ENCODE data around the gene HAT1. TPM values are rescaled to one million over a fixed set of nuclear protein-coding genes. Genes with fewer than 3 reads are reported as not detected.
A peak's percentile ranks its signal among the peaks of the same experiment; 100 is the strongest.

HAT1 gene
- total RNA-seq, 1 donor, result 46.6 TPM

GRCh38 chr2:171913517-171913916, 8.7 kb upstream of the HAT1 start:
- DNase-seq (ENCODE audit: low read depth), result no peak
- H3K4me3 ChIP-seq (ENCODE audit: low read depth, low read length), result no peak overlapping the region
- TF ChIP-seq, protein P1, sequence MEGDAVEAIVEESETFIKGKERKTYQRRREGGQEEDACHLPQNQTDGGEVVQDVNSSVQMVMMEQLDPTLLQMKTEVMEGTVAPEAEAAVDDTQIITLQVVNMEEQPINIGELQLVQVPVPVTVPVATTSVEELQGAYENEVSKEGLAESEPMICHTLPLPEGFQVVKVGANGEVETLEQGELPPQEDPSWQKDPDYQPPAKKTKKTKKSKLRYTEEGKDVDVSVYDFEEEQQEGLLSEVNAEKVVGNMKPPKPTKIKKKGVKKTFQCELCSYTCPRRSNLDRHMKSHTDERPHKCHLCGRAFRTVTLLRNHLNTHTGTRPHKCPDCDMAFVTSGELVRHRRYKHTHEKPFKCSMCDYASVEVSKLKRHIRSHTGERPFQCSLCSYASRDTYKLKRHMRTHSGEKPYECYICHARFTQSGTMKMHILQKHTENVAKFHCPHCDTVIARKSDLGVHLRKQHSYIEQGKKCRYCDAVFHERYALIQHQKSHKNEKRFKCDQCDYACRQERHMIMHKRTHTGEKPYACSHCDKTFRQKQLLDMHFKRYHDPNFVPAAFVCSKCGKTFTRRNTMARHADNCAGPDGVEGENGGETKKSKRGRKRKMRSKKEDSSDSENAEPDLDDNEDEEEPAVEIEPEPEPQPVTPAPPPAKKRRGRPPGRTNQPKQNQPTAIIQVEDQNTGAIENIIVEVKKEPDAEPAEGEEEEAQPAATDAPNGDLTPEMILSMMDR (IDR thresholded peaks at IDR 0.05; ENCODE audit: insufficient read depth, low read depth, low read length), result no peak

- DNase-seq (ENCODE audit: low read depth), result no peak
- TF ChIP-seq, protein P1 (IDR thresholded peaks at IDR 0.05; ENCODE audit: insufficient read depth, low read depth, low read length), result no peak
- no peak overlapping the region for H3K4me3 ChIP-seq (ENCODE audit: low read depth, low read length)
Observed at GRCh38 chr2:171919453-171919852, 2.8 kb upstream of the HAT1 start.

DNA sequence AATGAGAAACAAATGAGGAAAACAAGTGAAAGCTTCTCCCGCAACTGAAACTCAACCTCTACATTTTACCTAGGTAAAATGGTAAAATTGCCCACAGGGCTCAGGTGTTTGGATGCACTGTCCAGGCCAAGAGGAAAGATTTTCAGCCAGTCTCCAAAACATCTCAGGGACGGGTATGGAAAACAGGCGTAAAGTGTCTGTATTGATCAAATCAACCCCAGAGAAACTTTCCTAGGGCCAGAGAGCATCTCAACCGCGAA, 361 bp upstream of the HAT1 start:
- TF ChIP-seq, protein P1 (IDR thresholded peaks at IDR 0.05; ENCODE audit: insufficient read depth, low read depth, low read length), result no peak
- peak overlapping the region; percentile 50 for H3K4me3 ChIP-seq (ENCODE audit: low read depth, low read length)
- DNase-seq (ENCODE audit: low read depth), result no peak

DNA sequence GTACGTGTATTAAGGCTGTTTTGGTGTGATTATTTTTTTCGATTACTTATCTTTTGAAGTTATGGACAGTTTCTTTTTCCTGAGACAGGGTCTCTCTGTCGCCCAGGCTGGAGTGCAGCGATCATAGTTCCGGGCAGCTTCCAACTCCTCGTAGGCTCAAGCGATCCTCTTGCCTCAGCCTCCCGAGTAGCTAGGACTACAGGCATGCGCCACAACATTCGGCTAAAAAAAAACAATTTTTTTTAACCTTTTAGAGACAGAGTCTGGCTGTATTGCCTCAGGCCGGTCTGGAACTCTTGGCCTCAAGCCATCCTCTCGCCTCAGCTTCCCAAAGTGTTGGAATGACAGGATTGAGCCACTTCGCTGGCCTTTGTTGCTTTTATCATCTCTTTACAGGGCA, 945 bp downstream of the HAT1 start:
- peak overlapping the region; percentile 84 for H3K4me3 ChIP-seq (ENCODE audit: low read depth, low read length)
- DNase-seq (ENCODE audit: low read depth), result peak; percentile 53
- TF ChIP-seq, protein P1 (IDR thresholded peaks at IDR 0.05; ENCODE audit: insufficient read depth, low read depth, low read length), result no peak

- TF ChIP-seq, protein P1 (IDR thresholded peaks at IDR 0.05; ENCODE audit: insufficient read depth, low read depth, low read length), result no peak
- H3K4me3 ChIP-seq (ENCODE audit: low read depth, low read length), result no peak overlapping the region
- DNase-seq (ENCODE audit: low read depth), result no peak
Observed at GRCh38 chr2:171924170-171924942, 2.1 kb downstream of the HAT1 start.

GRCh38 chr2:171930385-171930784, 8.1 kb downstream of the HAT1 start:
- TF ChIP-seq, protein P1 (IDR thresholded peaks at IDR 0.05; ENCODE audit: insufficient read depth, low read depth, low read length), result no peak
- DNase-seq (ENCODE audit: low read depth), result no peak
- no peak overlapping the region for H3K4me3 ChIP-seq (ENCODE audit: low read depth, low read length)
